WTC11 (cell line): ENCODE data around the gene MAP7D2. TPM values are rescaled to one million over a fixed set of nuclear protein-coding genes. Genes with fewer than 3 reads are reported as not detected.

Source experiments
- ATAC-seq: fragments of 200-7000 bp; cut with Tn5 transposase; 2 replicates; pipeline ENCODE4 v1.10.0; 2021; ENCODE audit warnings: mild to moderate bottlenecking, moderate library complexity
- CTCF ChIA-PET: fragments of 300-600 bp; sonication (Branson Sonifier 250); formaldehyde crosslinking; loops from one replicate; lab custom pipeline; 2021; ENCODE audit warnings: antibody characterized with exemption; lab: Charles Lee
- POLR2A ChIA-PET: fragments of 350-600 bp; sonication (Branson Sonifier 250); formaldehyde crosslinking; loops from one replicate; lab custom pipeline; 2021; ENCODE audit warnings: antibody characterized with exemption; lab: Charles Lee
- DNase-seq: peaks from one replicate; pipeline ENCODE4 v3.0.0; 2021; ENCODE audit warnings: low spot score
- H3K27ac Mint-ChIP-seq: 2 replicates; pipeline ENCODE4 v1.8.0; 2021; ENCODE audit warnings: mixed read lengths
- H3K27me3 Mint-ChIP-seq: 2 replicates; pipeline ENCODE4 v1.8.0; 2021; ENCODE audit warnings: low read depth, mild to moderate bottlenecking, moderate library complexity, mixed read lengths
- H3K36me3 Mint-ChIP-seq: 2 replicates; pipeline ENCODE4 v1.8.0; 2021; ENCODE audit warnings: mixed read lengths
- H3K4me1 Mint-ChIP-seq: 2 replicates; pipeline ENCODE4 v1.8.0; 2022; ENCODE audit warnings: mixed read lengths
- H3K4me3 Mint-ChIP-seq: 2 replicates; pipeline ENCODE4 v1.8.0; 2021; ENCODE audit warnings: mild to moderate bottlenecking, moderate library complexity, mixed read lengths
- H3K9me3 Mint-ChIP-seq: 2 replicates; pipeline ENCODE4 v1.8.0; 2021; ENCODE audit warnings: mixed read lengths
- ELF4 ChIP-seq: sonication (generic); formaldehyde crosslinking; IDR thresholded peaks from 2 replicates; pipeline ENCODE4 v1.8.1; 2022; ENCODE audit warnings: low read depth, mild to moderate bottlenecking, moderate library complexity, missing genetic modification reagents
- EMX1 ChIP-seq: fragments of 250-450 bp; sonication (Bioruptor Pico); IDR thresholded peaks from 2 replicates; pipeline ENCODE4 v1.8.0; 2021; ENCODE audit warnings: mild to moderate bottlenecking
- IRF2 ChIP-seq: sonication (generic); formaldehyde crosslinking; IDR thresholded peaks from 2 replicates; pipeline ENCODE4 v1.8.0; 2022; ENCODE audit warnings: low read depth, missing genetic modification reagents, borderline replicate concordance
- MYBL2 ChIP-seq: sonication (generic); formaldehyde crosslinking; IDR thresholded peaks from 2 replicates; pipeline ENCODE4 v1.8.1; 2023; ENCODE audit warnings: mild to moderate bottlenecking, moderate library complexity, missing genetic modification reagents
- NFATC4 ChIP-seq: fragments of 250-450 bp; sonication (Bioruptor Pico); IDR thresholded peaks from 2 replicates; pipeline ENCODE4 v1.9.0; 2021; ENCODE audit warnings: mild to moderate bottlenecking
- ZNF423 ChIP-seq: fragments of 250-450 bp; sonication (Bioruptor Pico); IDR thresholded peaks from 2 replicates; pipeline ENCODE4 v2.1.2; 2022; ENCODE audit warnings: mild to moderate bottlenecking, moderate library complexity
- ZNF671 ChIP-seq: fragments of 250-450 bp; sonication (Bioruptor Pico); IDR thresholded peaks from 2 replicates; pipeline ENCODE4 v1.8.0; 2021; ENCODE audit warnings: mild to moderate bottlenecking
- total RNA-seq: library from RNA; stranded (reverse); gene quantifications from 3 replicates; pipeline ENCODE4 v1.2.3, GENCODE V29; 2021
- TF ChIP-seq, protein P1 (sequence below): sonication (generic); formaldehyde crosslinking; IDR thresholded peaks from 2 replicates; pipeline ENCODE4 v1.8.1; 2022; ENCODE audit warnings: mild to moderate bottlenecking, missing genetic modification reagents, moderate library complexity, borderline replicate concordance
- TF ChIP-seq, protein P2 (sequence below): sonication (generic); formaldehyde crosslinking; IDR thresholded peaks from 2 replicates; pipeline ENCODE4 v1.8.0; 2022; ENCODE audit warnings: mild to moderate bottlenecking, missing genetic modification reagents
- TF ChIP-seq, protein P3 (sequence below): sonication (generic); formaldehyde crosslinking; IDR thresholded peaks from 2 replicates; pipeline ENCODE4 v1.8.1; 2023; ENCODE audit warnings: mild to moderate bottlenecking, missing genetic modification reagents
- TF ChIP-seq, protein P4 (sequence below): fragments of 200-600 bp; IDR thresholded peaks from 2 replicates; pipeline ENCODE4 v1.8.0; 2022; ENCODE audit warnings: antibody characterized with exemption
- TF ChIP-seq, protein P5 (sequence below): sonication (generic); formaldehyde crosslinking; IDR thresholded peaks from 2 replicates; pipeline ENCODE4 v1.8.0; 2022; ENCODE audit warnings: missing genetic modification reagents
- TF ChIP-seq, protein P6 (sequence below): sonication (generic); formaldehyde crosslinking; IDR thresholded peaks from 2 replicates; pipeline ENCODE4 v1.8.1; 2022; ENCODE audit warnings: mild to moderate bottlenecking, moderate library complexity, missing genetic modification reagents
- TF ChIP-seq, protein P7 (sequence below): sonication (generic); formaldehyde crosslinking; conservative IDR thresholded peaks from 2 replicates; pipeline ENCODE4 v1.8.1; 2022; ENCODE audit warnings: mild to moderate bottlenecking, missing genetic modification reagents

The MAP7D2 gene
- total RNA-seq, 1 experiment from 2014 or later = 0.57 TPM

DNA sequence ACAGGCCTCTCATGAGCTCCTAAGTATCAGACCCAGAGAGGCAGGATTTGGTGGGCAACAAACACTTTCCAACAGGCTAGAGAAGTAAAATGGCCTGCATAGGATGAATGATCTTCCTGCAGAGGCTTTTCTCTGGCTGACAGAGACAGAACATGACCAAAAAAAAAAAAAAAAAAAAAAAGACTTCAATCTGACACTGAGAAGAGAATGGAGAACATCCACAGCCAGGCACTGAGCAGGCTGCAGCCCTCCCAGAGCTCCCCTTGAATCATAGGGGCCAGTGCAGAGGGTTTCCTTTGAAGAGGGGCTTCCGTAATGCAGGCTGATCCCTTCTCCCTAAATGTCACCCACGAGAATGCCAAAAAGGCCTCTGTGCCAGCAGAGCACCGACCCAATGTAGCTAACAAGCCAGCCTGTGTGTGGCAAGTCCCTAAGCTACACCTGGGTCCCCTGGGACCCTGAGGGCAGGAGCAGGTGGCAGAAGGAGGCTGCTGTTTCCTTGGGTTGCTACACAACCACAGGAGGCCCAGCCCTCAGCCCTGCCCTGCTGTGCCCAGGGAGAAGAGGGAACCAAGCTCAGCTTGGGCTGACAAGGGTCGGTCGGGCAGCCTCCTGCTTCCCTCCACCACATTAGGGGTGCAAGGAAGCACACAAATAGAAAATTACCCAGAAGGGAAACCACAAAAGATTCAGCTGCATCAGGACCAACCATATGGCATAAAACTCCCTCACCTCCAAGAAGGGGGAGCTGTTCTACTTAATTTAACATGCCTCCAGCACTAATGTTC, 55.6 kb downstream of the MAP7D2 start (continued):
- TF ChIP-seq, protein P1, sequence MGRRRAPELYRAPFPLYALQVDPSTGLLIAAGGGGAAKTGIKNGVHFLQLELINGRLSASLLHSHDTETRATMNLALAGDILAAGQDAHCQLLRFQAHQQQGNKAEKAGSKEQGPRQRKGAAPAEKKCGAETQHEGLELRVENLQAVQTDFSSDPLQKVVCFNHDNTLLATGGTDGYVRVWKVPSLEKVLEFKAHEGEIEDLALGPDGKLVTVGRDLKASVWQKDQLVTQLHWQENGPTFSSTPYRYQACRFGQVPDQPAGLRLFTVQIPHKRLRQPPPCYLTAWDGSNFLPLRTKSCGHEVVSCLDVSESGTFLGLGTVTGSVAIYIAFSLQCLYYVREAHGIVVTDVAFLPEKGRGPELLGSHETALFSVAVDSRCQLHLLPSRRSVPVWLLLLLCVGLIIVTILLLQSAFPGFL (CRISPR knock-in tag) = no peak
- no peak for TF ChIP-seq ZNF671 (CRISPR knock-in tag)

DNA sequence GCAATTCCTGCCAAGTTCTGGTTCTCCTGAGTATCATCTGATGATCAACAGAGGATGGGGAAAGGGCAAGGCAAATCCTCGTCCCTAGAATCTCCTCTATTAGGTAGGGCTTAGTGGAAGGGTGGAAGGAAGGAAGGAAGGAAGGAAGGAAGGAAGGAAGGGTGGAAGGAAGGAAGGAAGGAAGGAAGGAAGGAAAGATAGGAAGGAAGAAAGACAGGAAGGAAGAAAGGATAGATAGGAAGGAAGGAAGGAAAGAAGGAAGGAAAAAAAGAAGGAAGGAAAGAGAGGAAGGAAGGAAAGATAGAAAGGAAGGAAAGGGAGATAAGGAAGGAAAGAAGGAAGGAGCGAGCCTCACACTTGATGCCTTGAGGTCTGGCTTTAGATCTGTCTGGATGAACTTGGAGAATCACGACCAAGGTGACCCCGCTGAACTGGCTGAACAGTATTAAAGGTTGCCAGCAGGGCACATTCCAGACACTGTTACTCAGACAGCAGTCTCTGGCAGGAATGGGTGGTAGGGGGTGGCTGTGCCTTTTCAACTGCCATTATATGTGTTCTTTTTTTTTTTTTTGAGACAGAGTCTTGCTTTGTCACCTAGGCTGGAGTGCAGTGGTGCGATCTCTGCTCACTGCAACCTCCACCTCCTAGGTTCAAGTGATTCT, 57.1 kb downstream of the MAP7D2 start:
- Mint-ChIP-seq H3K36me3 (no peaks in the 10 kb centered on the region), H3K9me3 (no peaks in the 10 kb centered on the region), H3K4me3 (no peak overlapping the region), H3K27ac (no peak overlapping the region), H3K27me3 (no peaks in the 10 kb centered on the region), H3K4me1 (peaks cover 8% of the 10 kb centered on the region)
- ChIA-PET CTCF (no interaction called here), POLR2A (no interaction called here)
- TF ChIP-seq, protein P2, sequence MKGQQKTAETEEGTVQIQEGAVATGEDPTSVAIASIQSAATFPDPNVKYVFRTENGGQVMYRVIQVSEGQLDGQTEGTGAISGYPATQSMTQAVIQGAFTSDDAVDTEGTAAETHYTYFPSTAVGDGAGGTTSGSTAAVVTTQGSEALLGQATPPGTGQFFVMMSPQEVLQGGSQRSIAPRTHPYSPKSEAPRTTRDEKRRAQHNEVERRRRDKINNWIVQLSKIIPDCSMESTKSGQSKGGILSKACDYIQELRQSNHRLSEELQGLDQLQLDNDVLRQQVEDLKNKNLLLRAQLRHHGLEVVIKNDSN (CRISPR knock-in tag) = no peak
- no peak for TF ChIP-seq EMX1 (CRISPR knock-in tag)
- TF ChIP-seq NFATC4 (CRISPR knock-in tag) = no peak
- TF ChIP-seq MYBL2 = no peak
- TF ChIP-seq IRF2 (CRISPR knock-in tag) = no peak
- TF ChIP-seq ELF4 = no peak
- TF ChIP-seq, protein P3, sequence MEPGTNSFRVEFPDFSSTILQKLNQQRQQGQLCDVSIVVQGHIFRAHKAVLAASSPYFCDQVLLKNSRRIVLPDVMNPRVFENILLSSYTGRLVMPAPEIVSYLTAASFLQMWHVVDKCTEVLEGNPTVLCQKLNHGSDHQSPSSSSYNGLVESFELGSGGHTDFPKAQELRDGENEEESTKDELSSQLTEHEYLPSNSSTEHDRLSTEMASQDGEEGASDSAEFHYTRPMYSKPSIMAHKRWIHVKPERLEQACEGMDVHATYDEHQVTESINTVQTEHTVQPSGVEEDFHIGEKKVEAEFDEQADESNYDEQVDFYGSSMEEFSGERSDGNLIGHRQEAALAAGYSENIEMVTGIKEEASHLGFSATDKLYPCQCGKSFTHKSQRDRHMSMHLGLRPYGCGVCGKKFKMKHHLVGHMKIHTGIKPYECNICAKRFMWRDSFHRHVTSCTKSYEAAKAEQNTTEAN = no peak
- TF ChIP-seq, protein P4, sequence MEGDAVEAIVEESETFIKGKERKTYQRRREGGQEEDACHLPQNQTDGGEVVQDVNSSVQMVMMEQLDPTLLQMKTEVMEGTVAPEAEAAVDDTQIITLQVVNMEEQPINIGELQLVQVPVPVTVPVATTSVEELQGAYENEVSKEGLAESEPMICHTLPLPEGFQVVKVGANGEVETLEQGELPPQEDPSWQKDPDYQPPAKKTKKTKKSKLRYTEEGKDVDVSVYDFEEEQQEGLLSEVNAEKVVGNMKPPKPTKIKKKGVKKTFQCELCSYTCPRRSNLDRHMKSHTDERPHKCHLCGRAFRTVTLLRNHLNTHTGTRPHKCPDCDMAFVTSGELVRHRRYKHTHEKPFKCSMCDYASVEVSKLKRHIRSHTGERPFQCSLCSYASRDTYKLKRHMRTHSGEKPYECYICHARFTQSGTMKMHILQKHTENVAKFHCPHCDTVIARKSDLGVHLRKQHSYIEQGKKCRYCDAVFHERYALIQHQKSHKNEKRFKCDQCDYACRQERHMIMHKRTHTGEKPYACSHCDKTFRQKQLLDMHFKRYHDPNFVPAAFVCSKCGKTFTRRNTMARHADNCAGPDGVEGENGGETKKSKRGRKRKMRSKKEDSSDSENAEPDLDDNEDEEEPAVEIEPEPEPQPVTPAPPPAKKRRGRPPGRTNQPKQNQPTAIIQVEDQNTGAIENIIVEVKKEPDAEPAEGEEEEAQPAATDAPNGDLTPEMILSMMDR = no peak
- TF ChIP-seq, protein P5, sequence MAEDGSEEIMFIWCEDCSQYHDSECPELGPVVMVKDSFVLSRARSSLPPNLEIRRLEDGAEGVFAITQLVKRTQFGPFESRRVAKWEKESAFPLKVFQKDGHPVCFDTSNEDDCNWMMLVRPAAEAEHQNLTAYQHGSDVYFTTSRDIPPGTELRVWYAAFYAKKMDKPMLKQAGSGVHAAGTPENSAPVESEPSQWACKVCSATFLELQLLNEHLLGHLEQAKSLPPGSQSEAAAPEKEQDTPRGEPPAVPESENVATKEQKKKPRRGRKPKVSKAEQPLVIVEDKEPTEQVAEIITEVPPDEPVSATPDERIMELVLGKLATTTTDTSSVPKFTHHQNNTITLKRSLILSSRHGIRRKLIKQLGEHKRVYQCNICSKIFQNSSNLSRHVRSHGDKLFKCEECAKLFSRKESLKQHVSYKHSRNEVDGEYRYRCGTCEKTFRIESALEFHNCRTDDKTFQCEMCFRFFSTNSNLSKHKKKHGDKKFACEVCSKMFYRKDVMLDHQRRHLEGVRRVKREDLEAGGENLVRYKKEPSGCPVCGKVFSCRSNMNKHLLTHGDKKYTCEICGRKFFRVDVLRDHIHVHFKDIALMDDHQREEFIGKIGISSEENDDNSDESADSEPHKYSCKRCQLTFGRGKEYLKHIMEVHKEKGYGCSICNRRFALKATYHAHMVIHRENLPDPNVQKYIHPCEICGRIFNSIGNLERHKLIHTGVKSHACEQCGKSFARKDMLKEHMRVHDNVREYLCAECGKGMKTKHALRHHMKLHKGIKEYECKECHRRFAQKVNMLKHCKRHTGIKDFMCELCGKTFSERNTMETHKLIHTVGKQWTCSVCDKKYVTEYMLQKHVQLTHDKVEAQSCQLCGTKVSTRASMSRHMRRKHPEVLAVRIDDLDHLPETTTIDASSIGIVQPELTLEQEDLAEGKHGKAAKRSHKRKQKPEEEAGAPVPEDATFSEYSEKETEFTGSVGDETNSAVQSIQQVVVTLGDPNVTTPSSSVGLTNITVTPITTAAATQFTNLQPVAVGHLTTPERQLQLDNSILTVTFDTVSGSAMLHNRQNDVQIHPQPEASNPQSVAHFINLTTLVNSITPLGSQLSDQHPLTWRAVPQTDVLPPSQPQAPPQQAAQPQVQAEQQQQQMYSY (CRISPR knock-in tag) = no peak
- TF ChIP-seq, protein P6, sequence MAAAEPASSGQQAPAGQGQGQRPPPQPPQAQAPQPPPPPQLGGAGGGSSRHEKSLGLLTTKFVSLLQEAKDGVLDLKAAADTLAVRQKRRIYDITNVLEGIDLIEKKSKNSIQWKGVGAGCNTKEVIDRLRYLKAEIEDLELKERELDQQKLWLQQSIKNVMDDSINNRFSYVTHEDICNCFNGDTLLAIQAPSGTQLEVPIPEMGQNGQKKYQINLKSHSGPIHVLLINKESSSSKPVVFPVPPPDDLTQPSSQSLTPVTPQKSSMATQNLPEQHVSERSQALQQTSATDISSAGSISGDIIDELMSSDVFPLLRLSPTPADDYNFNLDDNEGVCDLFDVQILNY = no peak
- no peak for TF ChIP-seq ZNF423
- TF ChIP-seq, protein P7, sequence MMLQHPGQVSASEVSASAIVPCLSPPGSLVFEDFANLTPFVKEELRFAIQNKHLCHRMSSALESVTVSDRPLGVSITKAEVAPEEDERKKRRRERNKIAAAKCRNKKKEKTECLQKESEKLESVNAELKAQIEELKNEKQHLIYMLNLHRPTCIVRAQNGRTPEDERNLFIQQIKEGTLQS (CRISPR knock-in tag) = no peak
- ATAC-seq (no peak; the same call in 1 of the 2 replicates), DNase-seq (no peak)
